HG03097 (cell line): ENCODE data around the gene TMEM161B.
"Not testable (repeated sequence)": the region's sequence is repeated elsewhere in the genome, so short reads cannot be mapped to it uniquely, and the experiment has no call there.

ENCODE experiments used
- ATAC-seq: cut with Tn5 transposase; IDR thresholded peaks from one replicate; pipeline ENCODE4 v1.9.1; 2021; ENCODE audit not compliant: unreplicated experiment, low FRiP score

Gene TMEM161B

GRCh38 chr5:88250010-88250409, 18.6 kb downstream of the TMEM161B start:
- no peak for ATAC-seq

GRCh38 chr5:88248743-88249540, 19.7 kb downstream of the TMEM161B start:
- ATAC-seq, result no peak

GRCh38 chr5:88248094-88248493, 20.6 kb downstream of the TMEM161B start:
- no peak for ATAC-seq

GRCh38 chr5:88245893-88246244, 22.8 kb downstream of the TMEM161B start:
- ATAC-seq, result no peak

GRCh38 chr5:88245241-88245892, 23.3 kb downstream of the TMEM161B start:
- no peak for ATAC-seq

- no peak for ATAC-seq
Observed at GRCh38 chr5:88244686-88245085, 24.0 kb downstream of the TMEM161B start.

GRCh38 chr5:88243493-88243892, 25.2 kb downstream of the TMEM161B start:
- not testable (repeated sequence) for ATAC-seq

GRCh38 chr5:88238732-88239131, 29.9 kb downstream of the TMEM161B start:
- ATAC-seq, result no peak

GRCh38 chr5:88236866-88237642, 31.6 kb downstream of the TMEM161B start:
- ATAC-seq, result no peak

GRCh38 chr5:88235828-88236227, 32.8 kb downstream of the TMEM161B start:
- ATAC-seq, result no peak

- ATAC-seq, result no peak
Observed at GRCh38 chr5:88235346-88235745, 33.3 kb downstream of the TMEM161B start.

- no peak for ATAC-seq
Observed at GRCh38 chr5:88230546-88231066, 38.0 kb downstream of the TMEM161B start.

- ATAC-seq, result no peak
Observed at GRCh38 chr5:88226881-88227450, 41.7 kb downstream of the TMEM161B start.

- no peak for ATAC-seq
Observed at GRCh38 chr5:88214655-88215054, 54.0 kb downstream of the TMEM161B start.

GRCh38 chr5:88207575-88207974, 61.1 kb downstream of the TMEM161B start:
- no peak for ATAC-seq

GRCh38 chr5:88203981-88204750, 64.5 kb downstream of the TMEM161B start:
- ATAC-seq, result no peak

GRCh38 chr5:88195636-88196035, 73.0 kb downstream of the TMEM161B start:
- no peak for ATAC-seq

GRCh38 chr5:88193896-88194295, 74.7 kb downstream of the TMEM161B start:
- ATAC-seq, result no peak

GRCh38 chr5:88190106-88190834, 78.4 kb downstream of the TMEM161B start:
- ATAC-seq, result no peak
